Panc1 (cell line): ENCODE data around the gene TTC28.

ENCODE experiments used
- CTCF ChIP-seq: fragments of 450-650 bp; IDR thresholded peaks from 2 replicates; pipeline ENCODE4 v1.5.1; 2017; ENCODE audit warnings: mild to moderate bottlenecking
- POLR2AphosphoS5 ChIP-seq: IDR thresholded peaks from 2 replicates; pipeline ENCODE4 v1.6.1; 2012; ENCODE audit warnings: mild to moderate bottlenecking, low read depth, low read length, moderate library complexity
- REST ChIP-seq, 2 experiments: IDR thresholded peaks; 2 replicates each; pipeline ENCODE4 v1.6.1; 2011 to 2012; ENCODE audit warnings: low read depth in 2 of 2, control low read depth in 1 of 2, low read length in 1 of 2, mild to moderate bottlenecking in 1 of 2, moderate library complexity in 1 of 2; ENCODE audit not compliant: insufficient read depth in 1 of 2
- SIN3A ChIP-seq: IDR thresholded peaks from 2 replicates; pipeline ENCODE4 v1.6.1; 2012; ENCODE audit warnings: low read depth, mild to moderate bottlenecking, low read length, moderate library complexity, borderline replicate concordance; ENCODE audit not compliant: insufficient read depth
- TCF7L2 ChIP-seq: IDR thresholded peaks from 2 replicates; pipeline ENCODE4 v1.6.1; 2011; ENCODE audit warnings: mild to moderate bottlenecking, low read depth, low read length, inconsistent platforms

- TF ChIP-seq REST (IDR thresholded peaks at IDR 0.05; ENCODE audit: insufficient read depth in 1 of 2, low read depth in 2 of 2, low read length in 1 of 2) (no peak), CTCF (no peak), POLR2AphosphoS5 (no peak), SIN3A (no peak), TCF7L2 (no peak)
Observed at GRCh38 chr22:28507896-28508295, 171.7 kb downstream of the TTC28 start.
